GM15510 (cell line): ENCODE measurements around the gene EPHB2.

Experiments
- POLR2A ChIP-seq: IDR thresholded peaks from 3 replicates; pipeline ENCODE4 v1.6.1; 2011; ENCODE audit warnings: borderline replicate concordance; ENCODE audit not compliant: insufficient read length; ENCODE audit errors: extremely low read depth

EPHB2 gene

GRCh38 chr1:22851517-22851916 lies 140.9 kb downstream of the EPHB2 start:
- no peak for TF ChIP-seq POLR2A

DNA sequence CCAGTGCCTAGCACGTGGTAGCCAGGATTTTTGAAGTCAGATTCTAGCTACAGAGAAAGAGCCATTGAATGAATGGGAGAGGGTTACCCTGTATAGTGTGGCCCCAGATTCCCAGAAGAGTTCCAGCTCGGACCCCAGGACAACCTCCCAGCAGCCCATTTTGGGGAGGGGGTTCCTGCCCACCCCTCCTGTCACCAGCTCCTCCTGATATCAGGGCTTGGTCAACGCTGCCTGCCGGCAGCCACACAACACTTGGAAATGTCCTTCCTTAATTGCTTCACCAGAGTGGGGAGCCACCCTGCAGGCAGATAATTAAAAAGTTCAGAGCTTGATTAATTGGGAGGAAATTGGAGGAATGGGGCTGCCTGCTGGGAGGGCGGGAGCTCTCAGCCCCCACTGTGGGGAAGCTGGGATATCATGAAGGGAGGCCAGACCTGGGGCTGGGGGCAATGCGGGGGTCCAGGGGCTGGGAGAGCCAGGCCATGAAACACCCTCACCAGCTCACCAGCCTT lies 141.6 kb downstream of the EPHB2 start:
- TF ChIP-seq POLR2A = no peak

- no peak for TF ChIP-seq POLR2A
Observed at GRCh38 chr1:22853651-22854185, 143.1 kb downstream of the EPHB2 start.

DNA sequence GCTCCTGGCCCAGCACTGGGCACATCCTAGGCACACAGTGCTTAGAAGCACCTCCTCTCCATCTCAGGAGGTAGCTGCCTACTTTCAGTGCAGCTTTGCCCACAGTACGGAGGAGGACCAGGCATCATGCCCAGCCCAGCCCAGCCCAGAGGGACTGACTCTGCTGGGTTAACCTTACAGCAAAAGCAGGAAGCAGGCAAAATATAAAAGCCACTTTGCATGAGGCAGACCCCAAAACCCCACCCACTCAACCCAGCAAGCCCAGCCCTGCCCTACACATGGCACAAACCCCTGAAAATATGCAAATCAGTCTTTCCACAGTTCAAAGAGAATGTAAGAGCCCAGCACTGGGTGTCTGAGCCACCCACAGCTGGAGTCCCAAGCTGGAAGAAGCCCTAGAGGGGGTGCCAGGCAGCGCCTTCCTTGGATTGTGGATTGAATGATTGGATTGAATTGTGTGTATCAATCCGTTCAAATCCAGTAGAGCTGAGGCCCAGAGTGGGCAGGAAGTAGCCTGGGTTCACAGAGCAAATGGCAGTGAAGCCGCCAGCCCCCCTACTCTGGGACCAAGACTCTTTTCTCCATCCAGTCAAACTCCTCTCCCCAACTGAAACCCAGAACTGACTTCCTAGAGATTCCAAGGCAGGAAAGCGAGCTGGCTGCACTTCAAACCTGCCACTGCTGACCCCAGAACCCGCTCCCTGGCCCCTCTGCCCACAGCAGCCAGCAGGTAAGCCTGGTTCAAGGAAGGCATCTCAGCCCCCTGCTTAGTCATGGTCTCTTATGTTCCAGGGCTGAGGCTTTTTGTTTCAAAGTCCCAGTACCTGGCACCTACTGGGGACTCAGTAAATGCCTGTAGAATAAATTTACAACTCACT lies 144.3 kb downstream of the EPHB2 start:
- TF ChIP-seq POLR2A = peak; percentile 33

DNA sequence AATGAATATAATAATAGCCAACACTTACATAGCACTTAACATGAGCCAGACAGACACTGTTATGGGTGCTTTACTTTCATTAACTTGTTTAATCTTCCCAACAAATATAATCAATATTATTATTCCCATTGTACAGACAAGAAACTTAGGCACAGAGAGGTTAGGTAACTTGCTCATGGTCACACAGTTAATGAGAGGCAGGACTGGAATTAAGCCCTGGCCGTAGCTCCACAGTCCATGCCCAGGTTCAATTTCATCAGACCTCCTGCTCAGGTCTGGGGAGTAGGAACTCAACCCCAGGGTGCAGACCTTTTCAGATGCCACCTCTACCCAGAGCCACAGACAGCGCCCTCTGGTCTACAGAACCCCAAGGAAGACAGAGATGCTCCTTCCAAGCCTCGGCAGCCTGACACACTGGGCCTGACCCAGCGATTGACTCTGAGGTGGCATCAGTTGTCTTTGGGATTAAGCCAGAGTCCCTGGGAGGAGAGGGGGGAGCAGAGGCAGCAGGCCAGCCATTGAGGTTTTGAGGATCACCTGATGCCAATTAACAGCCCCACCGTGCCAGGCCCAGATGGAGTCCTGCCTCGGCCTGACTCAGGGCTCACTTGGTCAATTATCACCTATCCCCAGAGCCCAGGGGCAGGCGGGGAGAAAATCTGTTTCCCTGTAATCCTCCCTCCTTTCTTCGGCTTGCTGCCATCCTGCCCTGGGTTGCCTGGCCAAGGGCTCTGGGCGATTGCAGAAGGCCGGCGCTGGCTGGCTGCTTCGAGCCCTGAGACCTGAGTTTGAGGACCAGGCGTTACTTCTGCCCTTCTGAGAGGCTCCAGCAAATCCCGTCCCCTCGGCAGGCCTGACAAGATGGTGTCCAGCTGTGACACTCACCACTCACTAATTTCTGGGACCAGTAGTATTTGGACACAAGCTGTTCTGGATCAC lies 145.3 kb downstream of the EPHB2 start:
- no peak for TF ChIP-seq POLR2A

GRCh38 chr1:22857661-22858060 lies 147.0 kb downstream of the EPHB2 start:
- no peak for TF ChIP-seq POLR2A

GRCh38 chr1:22860414-22860800 lies 149.8 kb downstream of the EPHB2 start:
- TF ChIP-seq POLR2A = no peak

GRCh38 chr1:22860883-22861385 lies 150.3 kb downstream of the EPHB2 start:
- no peak for TF ChIP-seq POLR2A

- TF ChIP-seq POLR2A = no peak
Observed at GRCh38 chr1:22861764-22862440, 151.3 kb downstream of the EPHB2 start.

DNA sequence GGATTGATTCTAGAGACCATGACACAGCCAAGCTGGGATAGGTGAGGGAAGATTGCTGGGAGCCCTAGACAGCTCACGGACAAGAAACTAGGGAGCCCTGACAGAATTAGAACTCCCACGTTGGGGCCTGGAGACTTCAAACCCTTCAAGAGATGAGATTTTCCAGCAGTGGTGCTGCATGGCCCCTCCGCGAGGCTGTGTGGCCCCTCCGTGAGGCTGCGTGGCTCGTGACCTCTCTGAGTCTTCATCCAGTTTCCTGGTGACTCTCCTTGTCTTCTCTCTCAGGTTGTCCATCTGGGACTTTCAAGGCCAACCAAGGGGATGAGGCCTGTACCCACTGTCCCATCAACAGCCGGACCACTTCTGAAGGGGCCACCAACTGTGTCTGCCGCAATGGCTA lies 152.1 kb downstream of the EPHB2 start:
- TF ChIP-seq POLR2A = no peak

GRCh38 chr1:22863766-22864165 lies 153.1 kb downstream of the EPHB2 start:
- no peak for TF ChIP-seq POLR2A

- TF ChIP-seq POLR2A = no peak
Observed at GRCh38 chr1:22864886-22865285, 154.2 kb downstream of the EPHB2 start.

DNA sequence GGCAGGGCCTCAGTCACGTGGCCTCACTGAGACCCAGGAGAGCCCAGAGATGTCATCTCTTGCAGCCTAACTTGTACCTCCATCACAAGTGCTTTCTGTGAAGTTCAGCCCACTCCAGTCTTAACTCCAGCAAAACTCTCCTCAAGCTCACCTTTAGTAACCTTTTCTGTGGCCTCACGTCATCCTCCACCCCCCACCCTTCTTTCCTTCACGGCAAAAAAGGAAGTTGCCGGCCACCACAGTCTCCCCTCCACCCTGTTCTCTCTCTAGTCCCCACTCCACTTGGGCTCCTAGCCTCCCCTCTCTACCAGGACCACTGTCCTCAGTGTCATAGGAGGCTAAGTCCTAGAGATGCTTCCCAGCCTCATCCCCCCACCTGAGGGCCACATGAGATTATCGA lies 155.1 kb downstream of the EPHB2 start:
- TF ChIP-seq POLR2A = no peak

DNA sequence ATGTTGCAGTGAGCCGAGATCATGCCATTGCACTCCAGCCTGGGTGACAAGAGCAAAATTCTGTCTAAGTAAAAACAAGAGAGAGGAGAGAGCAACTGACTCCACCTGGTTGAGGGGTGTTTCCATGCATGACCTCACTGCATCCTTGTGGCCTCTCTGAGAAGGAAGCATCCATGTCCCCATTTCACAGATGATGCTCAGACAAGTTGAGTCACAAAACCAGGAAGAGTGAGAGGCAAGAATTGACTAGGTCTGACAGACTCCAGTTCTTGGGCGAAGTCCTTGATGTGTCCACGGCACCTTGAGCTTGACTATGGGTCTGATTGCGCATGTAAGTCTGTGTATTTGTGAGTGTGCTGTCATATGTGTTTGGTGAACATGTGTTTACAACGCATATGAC lies 156.2 kb downstream of the EPHB2 start:
- no peak for TF ChIP-seq POLR2A

DNA sequence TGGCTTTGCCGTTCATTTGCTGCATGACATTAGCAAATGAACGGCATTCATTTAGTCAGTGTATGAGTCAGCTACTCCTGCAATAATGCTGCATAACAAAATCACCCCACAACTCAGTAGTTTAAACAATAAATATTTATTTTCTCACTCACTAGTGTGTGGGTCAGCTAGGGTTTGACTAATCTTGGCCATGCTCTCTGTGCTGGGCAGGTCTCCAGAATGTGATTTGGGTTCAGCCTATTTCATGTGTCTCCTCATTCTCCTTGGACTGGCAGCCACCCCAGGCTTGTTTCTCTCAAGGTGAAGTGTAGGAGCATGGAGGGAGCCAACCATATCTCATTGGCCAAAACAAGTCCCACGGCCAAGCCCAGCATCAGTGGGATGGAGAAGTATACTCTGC lies 157.7 kb downstream of the EPHB2 start:
- no peak for TF ChIP-seq POLR2A

DNA sequence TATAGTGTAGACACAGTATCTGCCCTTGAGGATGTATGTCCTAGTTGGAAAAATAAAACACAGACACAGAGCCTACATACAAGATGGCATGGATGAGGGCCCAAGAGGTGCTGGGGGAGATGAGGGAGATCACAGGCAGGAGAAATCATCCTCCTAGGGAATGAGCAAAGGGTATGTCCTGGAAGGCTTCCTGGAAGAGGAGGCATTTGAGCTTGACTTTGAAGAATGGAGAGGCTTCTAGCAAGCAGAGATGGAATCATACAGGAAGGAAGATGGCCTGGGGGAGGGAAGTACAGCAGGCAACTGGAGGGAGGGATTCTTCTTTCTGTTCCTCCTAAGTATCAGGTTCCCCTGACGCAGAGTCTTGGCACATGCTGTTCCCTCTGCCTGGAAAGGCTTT lies 158.7 kb downstream of the EPHB2 start:
- TF ChIP-seq POLR2A = no peak
